AG09319 (cell line): Measurements from ENCODE around the gene EEF1B2.
"Not testable (repeated sequence)": the region's sequence is repeated elsewhere in the genome, so short reads cannot be mapped to it uniquely, and the experiment has no call there.

Source experiments
- DNase-seq: peaks from one replicate; pipeline ENCODE4 v3.0.0-alpha.2; 2010; ENCODE audit warnings: low read depth; ENCODE audit errors: extremely low read depth
- CTCF ChIP-seq: IDR thresholded peaks from 2 replicates; pipeline ENCODE4 v1.5.1; 2011; ENCODE audit warnings: low read depth, mild to moderate bottlenecking, inconsistent platforms, low read length, moderate library complexity

The EEF1B2 gene

GRCh38 chr2:206193671-206194357, 34.1 kb downstream of the EEF1B2 start:
- TF ChIP-seq CTCF = no peak
- DNase-seq = no peak

GRCh38 chr2:206198677-206199076, 39.0 kb downstream of the EEF1B2 start:
- no peak for DNase-seq
- no peak for TF ChIP-seq CTCF

GRCh38 chr2:206201075-206201848, 41.6 kb downstream of the EEF1B2 start:
- TF ChIP-seq CTCF = no peak
- no peak for DNase-seq

- no peak for TF ChIP-seq CTCF
- DNase-seq = no peak
Measured at GRCh38 chr2:206202446-206202845, 42.8 kb downstream of the EEF1B2 start.

- no peak for DNase-seq
- no peak for TF ChIP-seq CTCF
Measured at GRCh38 chr2:206203331-206203730, 43.6 kb downstream of the EEF1B2 start.

GRCh38 chr2:206204710-206205109, 45.0 kb downstream of the EEF1B2 start:
- TF ChIP-seq CTCF = no peak
- DNase-seq = no peak

- DNase-seq = not testable (repeated sequence)
Measured at GRCh38 chr2:206207316-206207715, 47.6 kb downstream of the EEF1B2 start.

- no peak for DNase-seq
- no peak for TF ChIP-seq CTCF
Measured at GRCh38 chr2:206208900-206209299, 49.2 kb downstream of the EEF1B2 start.
